Left kidney (tissue), 8 donors: ENCODE measurements around the gene PGP. TPM values are rescaled to one million over a fixed set of nuclear protein-coding genes. Genes with fewer than 3 reads are reported as not detected.
A peak's percentile ranks its signal among the peaks of the same experiment; 100 is the strongest.
"Not testable (repeated sequence)": the region's sequence is repeated elsewhere in the genome, so short reads cannot be mapped to it uniquely, and the experiment has no call there.

Experiments
- DNase-seq: peaks from one replicate; pipeline ENCODE4 v3.0.0-alpha.2; 2013
- long read RNA-seq, 8 donors: transcript quantifications; one replicate each; lab custom pipeline, GENCODE V29; 2026
- polyA plus RNA-seq: library from polyadenylated mRNA; unstranded; fragments of 120-200 nt; gene quantifications from one replicate; pipeline ENCODE4 v1.2.1, GENCODE V29; 2013; ENCODE audit not compliant: insufficient read length

Gene PGP
- polyA plus RNA-seq, result 16.8 TPM
- long read RNA-seq, donor 1, transcript PGP-201 (2 exons, 2,727 nt), result major isoform, 38 of 45 reads
- long read RNA-seq, donor 1, partial matches to known transcripts, result 7 of 45 reads
- long read RNA-seq, donor 1, other reads (novel, unspliced or antisense), result 0 of 45 reads
- long read RNA-seq, donor 2, transcript PGP-201 (2 exons, 2,727 nt), result major isoform, 29 of 29 reads
- long read RNA-seq, donor 2, partial matches to known transcripts, result 0 of 29 reads
- long read RNA-seq, donor 2, other reads (novel, unspliced or antisense), result 0 of 29 reads
- long read RNA-seq, donor 3, transcript PGP-201 (2 exons, 2,727 nt), result major isoform, 16 of 17 reads
- long read RNA-seq, donor 3, partial matches to known transcripts, result 0 of 17 reads
- long read RNA-seq, donor 3, other reads (novel, unspliced or antisense), result 0 of 17 reads
- long read RNA-seq, donor 4, partial matches to known transcripts, result 0 of 3 reads
- long read RNA-seq, donor 4, other reads (novel, unspliced or antisense), result 0 of 3 reads
- long read RNA-seq, donor 5, transcript PGP-201 (2 exons, 2,727 nt), result major isoform, 40 of 40 reads
- long read RNA-seq, donor 5, partial matches to known transcripts, result 0 of 40 reads
- long read RNA-seq, donor 5, other reads (novel, unspliced or antisense), result 0 of 40 reads
- long read RNA-seq, donor 6, transcript PGP-201 (2 exons, 2,727 nt), result major isoform, 30 of 30 reads
- long read RNA-seq, donor 6, partial matches to known transcripts, result 0 of 30 reads
- long read RNA-seq, donor 6, other reads (novel, unspliced or antisense), result 0 of 30 reads
- long read RNA-seq, donor 7, transcript PGP-201 (2 exons, 2,727 nt), result major isoform, 37 of 37 reads
- long read RNA-seq, donor 7, partial matches to known transcripts, result 0 of 37 reads
- long read RNA-seq, donor 7, other reads (novel, unspliced or antisense), result 0 of 37 reads
- long read RNA-seq, donor 8, transcript PGP-201 (2 exons, 2,727 nt), result major isoform, 9 of 9 reads
- long read RNA-seq, donor 8, partial matches to known transcripts, result 0 of 9 reads
- long read RNA-seq, donor 8, other reads (novel, unspliced or antisense), result 0 of 9 reads

GRCh38 chr16:2214719-2214968, at the start of gene PGP:
TSS of gene PGP (minus strand) at chr16:2214840. CDS start at chr16:2214777, 63 bp downstream.
- DNase-seq, result no peak

- not testable (repeated sequence) for DNase-seq
Observed at GRCh38 chr16:2263026-2263425, 48.4 kb upstream of the PGP start.

GRCh38 chr16:2260250-2260649, 45.6 kb upstream of the PGP start:
- DNase-seq, result no peak

- not testable (repeated sequence) for DNase-seq
Observed at GRCh38 chr16:2258530-2258929, 43.9 kb upstream of the PGP start.

GRCh38 chr16:2257726-2258125, 43.1 kb upstream of the PGP start:
- DNase-seq, result no peak

- no peak for DNase-seq
Observed at GRCh38 chr16:2256531-2257140, 42.0 kb upstream of the PGP start.

- DNase-seq, result no peak
Observed at GRCh38 chr16:2253293-2253692, 38.7 kb upstream of the PGP start.

GRCh38 chr16:2252806-2253148, 38.1 kb upstream of the PGP start:
- no peak for DNase-seq

- DNase-seq, result peak; percentile 89
Observed at GRCh38 chr16:2251296-2252111, 36.9 kb upstream of the PGP start, which contains the start of gene ECI1. TSS of gene ECI1 (minus strand) at chr16:2251587. CDS start at chr16:2251566, 21 bp downstream.

- DNase-seq, result no peak
Observed at GRCh38 chr16:2250652-2251295, 36.1 kb upstream of the PGP start.

- no peak for DNase-seq
Observed at GRCh38 chr16:2246301-2246885, 31.8 kb upstream of the PGP start.

GRCh38 chr16:2244926-2245795, 30.5 kb upstream of the PGP start:
- DNase-seq, result no peak

GRCh38 chr16:2244301-2244700, 29.7 kb upstream of the PGP start:
- no peak for DNase-seq

GRCh38 chr16:2243781-2244180, 29.1 kb upstream of the PGP start:
- no peak for DNase-seq

GRCh38 chr16:2243031-2243528, 28.4 kb upstream of the PGP start:
- DNase-seq, result no peak

GRCh38 chr16:2242598-2242997, 28.0 kb upstream of the PGP start:
- no peak for DNase-seq

GRCh38 chr16:2240331-2240730, 25.7 kb upstream of the PGP start:
- DNase-seq, result not testable (repeated sequence)

- no peak for DNase-seq
Observed at GRCh38 chr16:2238838-2239675, 24.4 kb upstream of the PGP start.
